CD4-positive, alpha-beta T cell treated with Interferon gamma for 1 hour (primary cell): ENCODE results near the gene ADGRE2.

Experiments used
- DNase-seq: peaks from one replicate; pipeline ENCODE4 v3.0.0-alpha.2; 2020

Gene ADGRE2

GRCh38 chr19:14732510-14732909 is 45.9 kb downstream of the ADGRE2 start:
- DNase-seq = no peak

- no peak for DNase-seq
These were observed 47.2 kb downstream of the ADGRE2 start for GRCh38 chr19:14731200-14731599.

- no peak for DNase-seq
These were observed 49.8 kb downstream of the ADGRE2 start for GRCh38 chr19:14728595-14728994.

GRCh38 chr19:14722127-14722526 is 56.2 kb downstream of the ADGRE2 start:
- no peak for DNase-seq

- no peak for DNase-seq
These were observed 59.2 kb downstream of the ADGRE2 start for GRCh38 chr19:14719162-14719561.

- no peak for DNase-seq
These were observed 59.7 kb downstream of the ADGRE2 start for GRCh38 chr19:14718522-14719116.

- DNase-seq = no peak
These were observed 62.5 kb downstream of the ADGRE2 start for GRCh38 chr19:14715841-14716240.

- no peak for DNase-seq
These were observed 73.9 kb downstream of the ADGRE2 start for GRCh38 chr19:14704450-14704849.

- no peak for DNase-seq
These were observed 74.5 kb downstream of the ADGRE2 start for GRCh38 chr19:14703833-14704232.

GRCh38 chr19:14700711-14701375 is 77.5 kb downstream of the ADGRE2 start:
- no peak for DNase-seq

GRCh38 chr19:14699641-14700040 is 78.7 kb downstream of the ADGRE2 start:
- no peak for DNase-seq

GRCh38 chr19:14695471-14695870 is 82.9 kb downstream of the ADGRE2 start:
- DNase-seq = no peak

GRCh38 chr19:14694641-14695266 is 83.6 kb downstream of the ADGRE2 start:
- no peak for DNase-seq

- DNase-seq = peak; percentile 94
These were observed 88.5 kb downstream of the ADGRE2 start, which contains the start of gene ZNF333 for GRCh38 chr19:14689598-14690503. ZNF333 (plus strand) TSS chr19:14690048; CDS start chr19:14693492, 3,444 bp downstream.

GRCh38 chr19:14686411-14686810 is 91.9 kb downstream of the ADGRE2 start:
- peak; percentile 20 for DNase-seq

- DNase-seq = peak; percentile 26
These were observed 94.9 kb downstream of the ADGRE2 start for GRCh38 chr19:14683439-14683838.
